GM12878 (cell line): ENCODE results near the gene SLF1. TPM values are rescaled to one million over a fixed set of nuclear protein-coding genes. Genes with fewer than 3 reads are reported as not detected.

Source experiments
- ATAC-seq: fragments of 200-7000 bp; cut with Tn5 transposase; 3 replicates; pipeline ENCODE4 v1.9.1; 2020; ENCODE audit warnings: mild to moderate bottlenecking, moderate library complexity
- BruUV-seq: library from RNA; stranded (reverse); fragments of 400-500 nt; replicated peaks from 2 replicates; lab custom pipeline; 2021; lab: Mats Ljungman, UMichigan
- CTCF ChIA-PET: fragments of 300-600 bp; sonication (Branson Sonifier 250); formaldehyde crosslinking; extraction: SDS; loops from one replicate; lab custom pipeline; 2021; ENCODE audit warnings: inconsistent platforms; lab: Yijun Ruan, JAX
- POLR2A ChIA-PET: fragments of 350-600 bp; formaldehyde crosslinking; extraction: SDS; loops from one replicate; lab custom pipeline; 2021; ENCODE audit warnings: inconsistent platforms; lab: Charles Lee
- RAD21 ChIA-PET: fragments of 300-600 bp; sonication (Branson Sonifier 250); formaldehyde crosslinking; loops from one replicate; lab custom pipeline; 2023; ENCODE audit warnings: antibody characterized with exemption; ENCODE audit not compliant: unreplicated experiment; lab: Charles Lee
- SMC1A ChIA-PET: fragments of 300-600 bp; sonication (Branson Sonifier 250); formaldehyde crosslinking; loops from one replicate; lab custom pipeline; 2023; ENCODE audit not compliant: unreplicated experiment, uncharacterized antibody; lab: Charles Lee
- DNase-seq: peaks from one replicate; pipeline ENCODE4 v3.0.0-alpha.2; 2011; ENCODE audit warnings: low read depth, low spot score
- FAIRE-seq: peaks from 3 replicates; lab custom pipeline; 2011; peaks lifted over from hg19 to GRCh38; lab: Jason Lieb, UNC
- H2AFZ ChIP-seq: 2 replicates; pipeline ENCODE4 v1.6.0; 2011; ENCODE audit warnings: low read depth, low read length, control low read depth; ENCODE audit not compliant: control insufficient read depth
- H3K27ac ChIP-seq: 2 replicates; pipeline ENCODE4 v1.5.1; 2011; ENCODE audit warnings: control low read depth; ENCODE audit not compliant: control insufficient read depth, insufficient read depth
- H3K27me3 ChIP-seq, 2 experiments: replicated peaks in 1 of 2; 2 replicates each; pipeline versions ENCODE4 v1.6.0 to v1.6.1; 2011; ENCODE audit warnings: low read length in 1 of 2; ENCODE audit not compliant: control insufficient read depth in 2 of 2, insufficient read depth in 2 of 2
- H3K36me3 ChIP-seq, 2 experiments: 2 replicates each; pipeline ENCODE4 v1.5.1; 2011; ENCODE audit warnings: low read length in 1 of 2; ENCODE audit not compliant: control insufficient read depth in 2 of 2, insufficient read depth in 2 of 2
- H3K4me1 ChIP-seq: 2 replicates; pipeline ENCODE4 v1.6.1; 2011; ENCODE audit warnings: mild to moderate bottlenecking, low read length, moderate library complexity, mixed read lengths; ENCODE audit not compliant: control insufficient read depth, insufficient read depth
- H3K4me2 ChIP-seq: 2 replicates; pipeline ENCODE4 v1.6.0; 2011; ENCODE audit warnings: control low read depth; ENCODE audit not compliant: control insufficient read depth, insufficient read depth
- H3K4me3 ChIP-seq: fragments of 200-600 bp; sonication (generic); 2 replicates; pipeline ENCODE4 v1.5.1; 2016
- H3K79me2 ChIP-seq: 2 replicates; pipeline ENCODE4 v1.6.0; 2011; ENCODE audit warnings: low read length; ENCODE audit not compliant: control insufficient read depth, insufficient read depth
- H3K9ac ChIP-seq: 2 replicates; pipeline ENCODE4 v1.8.0; 2011; ENCODE audit warnings: low read length, control low read depth, mixed read lengths; ENCODE audit not compliant: control insufficient read depth, insufficient read depth
- H3K9me3 ChIP-seq: replicated peaks from 3 replicates; pipeline ENCODE4 v1.5.1; 2011; ENCODE audit warnings: mild to moderate bottlenecking, low read length; ENCODE audit not compliant: control insufficient read depth, insufficient read depth
- H4K20me1 ChIP-seq: 2 replicates; pipeline ENCODE4 v1.6.0; 2011; ENCODE audit not compliant: control insufficient read depth, insufficient read depth
- CREM ChIP-seq: IDR thresholded peaks from 2 replicates; pipeline ENCODE4 v1.6.1; 2014; ENCODE audit warnings: antibody characterized with exemption, low read depth
- FOS ChIP-seq: IDR thresholded peaks from 3 replicates; pipeline ENCODE4 v1.6.1; 2011; ENCODE audit warnings: borderline replicate concordance; ENCODE audit not compliant: insufficient read length; ENCODE audit errors: extremely low read depth
- FOXK2 ChIP-seq: fragments of 450-650 bp; IDR thresholded peaks from 2 replicates; pipeline ENCODE4 v1.6.1; 2017; ENCODE audit warnings: mild to moderate bottlenecking, moderate library complexity
- KAT2A ChIP-seq: conservative IDR thresholded peaks from 2 replicates; pipeline ENCODE4 v1.6.1; 2011; ENCODE audit warnings: low read depth, low read length; ENCODE audit not compliant: control insufficient read depth
- MEF2B ChIP-seq: fragments of 450-650 bp; IDR thresholded peaks from 2 replicates; pipeline ENCODE4 v1.6.1; 2018; ENCODE audit warnings: mild to moderate bottlenecking, moderate library complexity; ENCODE audit not compliant: partially characterized antibody, poor library complexity, severe bottlenecking
- NR2C2 ChIP-seq: IDR thresholded peaks from 2 replicates; pipeline ENCODE4 v1.6.1; 2011; ENCODE audit warnings: borderline replicate concordance, low read depth; ENCODE audit not compliant: control insufficient read depth, insufficient read length
- POLR2AphosphoS2 ChIP-seq: IDR thresholded peaks from 2 replicates; pipeline ENCODE4 v1.6.1; 2011; ENCODE audit warnings: low read depth, mild to moderate bottlenecking, low read length, improper control_type of control experiment, moderate library complexity
- RBBP5 ChIP-seq: fragments of 200-600 bp; sonication (generic); conservative IDR thresholded peaks from 2 replicates; pipeline ENCODE4 v1.6.1; 2016
- ZNF24 ChIP-seq: fragments of 450-650 bp; IDR thresholded peaks from 2 replicates; pipeline ENCODE4 v1.6.1; 2017; ENCODE audit warnings: antibody characterized with exemption, mild to moderate bottlenecking
- ZNF274 ChIP-seq: IDR thresholded peaks from one replicate; pipeline ENCODE4 v1.8.0; 2011; ENCODE audit not compliant: insufficient read length, insufficient read depth
- WGBS: methylation state at CpG from one replicate; pipeline ENCODE4 v1.1.6; 2016; ENCODE audit warnings: low lambda C conversion rate; ENCODE audit not compliant: insufficient replicate concordance, insufficient coverage; ENCODE audit errors: missing lambda C conversion rate; 5-methylcytosine and 5-hydroxymethylcytosine counted together
- in situ Hi-C: fragments of 300-500 bp; cut with MboI; formaldehyde crosslinking; loops from 9 replicates; pipeline ENCODE4 v1.14.3; 2018; ENCODE audit warnings: mixed read lengths
- intact Hi-C: fragments of 100-400 bp; cut with micrococcal nuclease; formaldehyde crosslinking; loops from one replicate; pipeline ENCODE4 v1.14.2; 2022; ENCODE audit not compliant: unreplicated experiment
- polyA plus RNA-seq, 11 experiments: library from polyadenylated mRNA; depleted of rRNA in 4 of 11; unstranded in 6 of 11; stranded (reverse) in 5 of 11; fragments of >200 nt; fragmentation: Nextera tagmentation in 4 of 11; fragmentation: Illumina TruSeq in 1 of 11; extraction: Ambion mirVana in 4 of 11; extraction: Trizol in 1 of 11; gene quantifications; 1 replicate in 1 of 11; 2 replicates in 10 of 11; pipeline versions ENCODE4 v1.2.1 to v1.2.3, GENCODE V29; 2011 to 2016; ENCODE audit warnings: inconsistent platforms in 2 of 11, missing spikeins in 2 of 11, low read depth in 1 of 11
- total RNA-seq, 4 experiments: library from RNA; depleted of rRNA in 3 of 4; stranded (reverse); fragments of >200 nt in 3 of 4; fragmentation: Illumina TruSeq in 1 of 4; extraction: Trizol in 1 of 4; gene quantifications; 2 replicates each; pipeline versions ENCODE4 v1.2.1 to v1.2.3, GENCODE V29; 2013 to 2021
- TF ChIP-seq, protein P1 (sequence below): fragments of 150-350 bp; IDR thresholded peaks from 2 replicates; pipeline ENCODE4 v1.6.1; 2016; ENCODE audit warnings: low read depth, low read length
- TF ChIP-seq, protein P2 (sequence below): fragments of 450-650 bp; IDR thresholded peaks from 2 replicates; pipeline ENCODE4 v1.6.1; 2016; ENCODE audit warnings: mild to moderate bottlenecking, moderate library complexity, borderline replicate concordance
- TF ChIP-seq, protein P3 (sequence below): IDR thresholded peaks from 2 replicates; pipeline ENCODE4 v1.6.1; 2011; ENCODE audit warnings: low read depth, mild to moderate bottlenecking, low read length, moderate library complexity, borderline replicate concordance; ENCODE audit errors: extremely low read depth

The SLF1 gene
- total and polyA plus RNA-seq, 10 of the 15 experiments (the other 5 are each of a cell fraction or from before 2014, with no cell fraction given): 8.1 to 27.0 (median 13.4) TPM

DNA sequence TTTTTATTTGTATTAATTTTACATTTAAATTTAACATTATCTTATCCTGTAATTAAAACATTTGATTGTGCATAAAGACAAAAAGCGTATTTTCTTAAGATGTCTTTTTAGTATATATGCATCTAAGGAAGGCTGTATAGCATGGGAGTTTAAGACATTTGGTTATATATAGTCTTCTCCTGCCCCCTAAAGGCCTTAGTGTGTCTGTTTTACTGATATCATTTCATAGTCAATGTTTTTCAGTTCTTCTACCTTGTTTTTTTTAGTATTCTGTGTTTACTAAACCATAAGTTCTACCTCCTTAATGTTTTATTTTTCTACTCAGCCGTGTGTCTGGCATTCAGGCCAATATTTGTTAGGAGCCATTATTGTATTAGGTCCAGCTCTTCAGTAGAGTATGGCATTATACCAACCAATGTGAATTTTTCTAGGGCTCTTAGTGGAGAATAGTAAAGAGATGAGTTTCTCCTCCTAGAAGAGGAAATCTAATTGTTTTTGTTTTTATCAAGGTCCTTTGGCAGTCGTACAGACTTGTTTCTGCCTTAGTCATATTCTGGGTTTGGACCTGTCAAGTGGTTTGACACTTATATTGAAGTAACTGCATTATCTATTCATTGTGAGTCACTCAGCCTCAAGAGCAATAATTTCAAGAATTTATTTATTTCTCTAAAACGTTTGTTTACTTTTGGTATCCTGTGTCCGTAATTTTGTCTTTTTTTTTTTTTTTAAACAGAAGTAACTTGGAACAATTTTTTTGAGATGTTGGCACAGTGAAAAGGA lies 74.8 kb downstream of the SLF1 start (continued):
- TF ChIP-seq ZNF24 (no peak), CREM (no peak), NR2C2 (no peak)
- TF ChIP-seq, protein P1, sequence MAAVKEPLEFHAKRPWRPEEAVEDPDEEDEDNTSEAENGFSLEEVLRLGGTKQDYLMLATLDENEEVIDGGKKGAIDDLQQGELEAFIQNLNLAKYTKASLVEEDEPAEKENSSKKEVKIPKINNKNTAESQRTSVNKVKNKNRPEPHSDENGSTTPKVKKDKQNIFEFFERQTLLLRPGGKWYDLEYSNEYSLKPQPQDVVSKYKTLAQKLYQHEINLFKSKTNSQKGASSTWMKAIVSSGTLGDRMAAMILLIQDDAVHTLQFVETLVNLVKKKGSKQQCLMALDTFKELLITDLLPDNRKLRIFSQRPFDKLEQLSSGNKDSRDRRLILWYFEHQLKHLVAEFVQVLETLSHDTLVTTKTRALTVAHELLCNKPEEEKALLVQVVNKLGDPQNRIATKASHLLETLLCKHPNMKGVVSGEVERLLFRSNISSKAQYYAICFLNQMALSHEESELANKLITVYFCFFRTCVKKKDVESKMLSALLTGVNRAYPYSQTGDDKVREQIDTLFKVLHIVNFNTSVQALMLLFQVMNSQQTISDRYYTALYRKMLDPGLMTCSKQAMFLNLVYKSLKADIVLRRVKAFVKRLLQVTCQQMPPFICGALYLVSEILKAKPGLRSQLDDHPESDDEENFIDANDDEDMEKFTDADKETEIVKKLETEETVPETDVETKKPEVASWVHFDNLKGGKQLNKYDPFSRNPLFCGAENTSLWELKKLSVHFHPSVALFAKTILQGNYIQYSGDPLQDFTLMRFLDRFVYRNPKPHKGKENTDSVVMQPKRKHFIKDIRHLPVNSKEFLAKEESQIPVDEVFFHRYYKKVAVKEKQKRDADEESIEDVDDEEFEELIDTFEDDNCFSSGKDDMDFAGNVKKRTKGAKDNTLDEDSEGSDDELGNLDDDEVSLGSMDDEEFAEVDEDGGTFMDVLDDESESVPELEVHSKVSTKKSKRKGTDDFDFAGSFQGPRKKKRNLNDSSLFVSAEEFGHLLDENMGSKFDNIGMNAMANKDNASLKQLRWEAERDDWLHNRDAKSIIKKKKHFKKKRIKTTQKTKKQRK: no peak

DNA sequence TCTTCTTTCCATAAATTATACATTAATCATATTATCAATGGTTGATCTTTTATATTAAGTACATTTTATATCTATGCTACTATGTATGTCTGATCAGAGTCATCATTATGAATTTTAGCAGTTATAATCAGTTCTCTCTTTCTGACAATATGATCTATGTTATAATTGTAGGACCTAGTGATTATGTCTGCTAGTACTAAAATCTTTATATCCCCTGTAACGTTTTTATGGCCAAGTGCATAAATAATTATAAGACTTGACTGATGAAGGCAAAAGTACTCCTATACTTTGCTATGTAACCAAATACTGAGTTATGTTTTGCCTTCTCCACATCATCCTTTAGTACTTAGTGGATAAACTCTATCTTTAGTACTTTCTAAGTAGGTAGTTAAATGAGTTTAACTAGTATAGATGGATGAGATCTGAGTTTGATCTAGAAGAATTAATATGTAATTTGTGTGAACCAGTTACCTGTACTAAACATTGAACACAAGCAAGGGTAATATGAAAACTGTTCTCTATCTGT lies 75.4 kb downstream of the SLF1 start:
- SMC1A ChIA-PET: interaction anchor here (0.6 to 2.2 kb wide), 4 partner anchors 49 to 200 kb away, joined by 3 to 7 read pairs (median 4); no protein-coding TSS in a partner anchor
- FAIRE-seq (peak; percentile 61), ATAC-seq (no peak), DNase-seq (no peak)
- no peaks in the 10 kb centered on the region; a peak in 2 of 4 replicates for H3K36me3 ChIP-seq
- RAD21 ChIA-PET: interaction anchor here (1.6 to 1.8 kb wide), 2 partner anchors 75 to 170 kb away, joined by 4 to 23 read pairs; partner anchors contain the start of genes KIAA0825 and SLF1
- H3K4me3 ChIP-seq: no peak overlapping the region
- POLR2A ChIA-PET: no interaction called here
- no peaks in the 10 kb centered on the region for H3K27me3 ChIP-seq
- BruUV-seq: no TSS peak
- no peaks in the 10 kb centered on the region for H3K4me1 ChIP-seq
- 92% methylated on average over 1 of the region's 1 CpG for WGBS
- in situ Hi-C loops (loop anchor here (25.0 kb wide), 1 partner anchor 1107 kb away; the partner anchor contains the start of genes NR2F1 and NR2F1-AS1), intact Hi-C loops (loop anchor here (1.0 kb wide), 1 partner anchor 169 kb away; no protein-coding TSS in a partner anchor)
- H2AFZ ChIP-seq: no peak overlapping the region
- H3K9me3 ChIP-seq: no peaks in the 10 kb centered on the region
- H4K20me1 ChIP-seq: no peaks in the 10 kb centered on the region
- no peak overlapping the region for H3K9ac ChIP-seq
- no peak overlapping the region for H3K4me2 ChIP-seq
- H3K79me2 ChIP-seq: no peaks in the 10 kb centered on the region
- no peak overlapping the region for H3K27ac ChIP-seq
- CTCF ChIA-PET: no interaction called here
- TF ChIP-seq FOS (no peak), MEF2B (no peak), POLR2AphosphoS2 (no peak), ZNF274 (no peak), RBBP5 (no peak), KAT2A (no peak), FOXK2 (no peak)
- TF ChIP-seq, protein P2, sequence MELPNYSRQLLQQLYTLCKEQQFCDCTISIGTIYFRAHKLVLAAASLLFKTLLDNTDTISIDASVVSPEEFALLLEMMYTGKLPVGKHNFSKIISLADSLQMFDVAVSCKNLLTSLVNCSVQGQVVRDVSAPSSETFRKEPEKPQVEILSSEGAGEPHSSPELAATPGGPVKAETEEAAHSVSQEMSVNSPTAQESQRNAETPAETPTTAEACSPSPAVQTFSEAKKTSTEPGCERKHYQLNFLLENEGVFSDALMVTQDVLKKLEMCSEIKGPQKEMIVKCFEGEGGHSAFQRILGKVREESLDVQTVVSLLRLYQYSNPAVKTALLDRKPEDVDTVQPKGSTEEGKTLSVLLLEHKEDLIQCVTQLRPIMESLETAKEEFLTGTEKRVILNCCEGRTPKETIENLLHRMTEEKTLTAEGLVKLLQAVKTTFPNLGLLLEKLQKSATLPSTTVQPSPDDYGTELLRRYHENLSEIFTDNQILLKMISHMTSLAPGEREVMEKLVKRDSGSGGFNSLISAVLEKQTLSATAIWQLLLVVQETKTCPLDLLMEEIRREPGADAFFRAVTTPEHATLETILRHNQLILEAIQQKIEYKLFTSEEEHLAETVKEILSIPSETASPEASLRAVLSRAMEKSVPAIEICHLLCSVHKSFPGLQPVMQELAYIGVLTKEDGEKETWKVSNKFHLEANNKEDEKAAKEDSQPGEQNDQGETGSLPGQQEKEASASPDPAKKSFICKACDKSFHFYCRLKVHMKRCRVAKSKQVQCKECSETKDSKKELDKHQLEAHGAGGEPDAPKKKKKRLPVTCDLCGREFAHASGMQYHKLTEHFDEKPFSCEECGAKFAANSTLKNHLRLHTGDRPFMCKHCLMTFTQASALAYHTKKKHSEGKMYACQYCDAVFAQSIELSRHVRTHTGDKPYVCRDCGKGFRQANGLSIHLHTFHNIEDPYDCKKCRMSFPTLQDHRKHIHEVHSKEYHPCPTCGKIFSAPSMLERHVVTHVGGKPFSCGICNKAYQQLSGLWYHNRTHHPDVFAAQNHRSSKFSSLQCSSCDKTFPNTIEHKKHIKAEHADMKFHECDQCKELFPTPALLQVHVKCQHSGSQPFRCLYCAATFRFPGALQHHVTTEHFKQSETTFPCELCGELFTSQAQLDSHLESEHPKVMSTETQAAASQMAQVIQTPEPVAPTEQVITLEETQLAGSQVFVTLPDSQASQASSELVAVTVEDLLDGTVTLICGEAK: no peak
- TF ChIP-seq, protein P3, sequence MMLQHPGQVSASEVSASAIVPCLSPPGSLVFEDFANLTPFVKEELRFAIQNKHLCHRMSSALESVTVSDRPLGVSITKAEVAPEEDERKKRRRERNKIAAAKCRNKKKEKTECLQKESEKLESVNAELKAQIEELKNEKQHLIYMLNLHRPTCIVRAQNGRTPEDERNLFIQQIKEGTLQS: no peak
